GM12878 (cell line): Measurements from ENCODE around the gene RPS2. TPM values are rescaled to one million over a fixed set of nuclear protein-coding genes. Genes with fewer than 3 reads are reported as not detected.

Experiments
- ATF7 ChIP-seq: fragments of 450-650 bp; IDR thresholded peaks from 2 replicates; pipeline ENCODE4 v1.6.1; 2016; ENCODE audit warnings: low read depth, mild to moderate bottlenecking
- BACH1 ChIP-seq: fragments of 450-650 bp; IDR thresholded peaks from 2 replicates; pipeline ENCODE4 v1.6.1; 2017; ENCODE audit warnings: mild to moderate bottlenecking, borderline replicate concordance
- BCL3 ChIP-seq: IDR thresholded peaks from 2 replicates; pipeline ENCODE4 v1.6.1; 2011; ENCODE audit warnings: borderline replicate concordance, low read depth, mild to moderate bottlenecking, moderate library complexity, low read length; ENCODE audit not compliant: insufficient read depth, poor library complexity, severe bottlenecking
- EGR1 ChIP-seq, 2 experiments: IDR thresholded peaks; 1 replicate in 1 of 2; 2 replicates in 1 of 2; pipeline ENCODE4 v1.6.1; 2011 to 2012; ENCODE audit warnings: low read depth in 2 of 2, low read length in 2 of 2, borderline replicate concordance in 1 of 2, mild to moderate bottlenecking in 1 of 2, moderate library complexity in 1 of 2
- EP300 ChIP-seq, 2 experiments: fragments of 150-350 bp in 1 of 2; IDR thresholded peaks; 2 replicates each; pipeline ENCODE4 v1.6.1; 2011 to 2012; ENCODE audit warnings: low read depth in 2 of 2, low read length in 2 of 2, borderline replicate concordance in 1 of 2, improper control_type of control experiment in 1 of 2, inconsistent platforms in 1 of 2; ENCODE audit not compliant: control insufficient read depth in 1 of 2
- GATAD2B ChIP-seq: fragments of 450-650 bp; conservative IDR thresholded peaks from 2 replicates; pipeline ENCODE4 v1.6.1; 2017; ENCODE audit warnings: low read depth, mild to moderate bottlenecking, moderate library complexity
- IRF4 ChIP-seq: IDR thresholded peaks from 2 replicates; pipeline ENCODE4 v1.6.1; 2011; ENCODE audit warnings: low read depth, low read length
- LARP7 ChIP-seq: fragments of 450-650 bp; IDR thresholded peaks from 2 replicates; pipeline ENCODE4 v1.6.1; 2017; ENCODE audit warnings: mild to moderate bottlenecking
- MLLT1 ChIP-seq: fragments of 450-650 bp; IDR thresholded peaks from 2 replicates; pipeline ENCODE4 v1.6.1; 2016; ENCODE audit warnings: mild to moderate bottlenecking
- MXI1 ChIP-seq: fragments of 150-350 bp; IDR thresholded peaks from 2 replicates; pipeline ENCODE4 v1.6.1; 2011; ENCODE audit warnings: low read depth, mild to moderate bottlenecking, inconsistent platforms, low read length, improper control_type of control experiment
- NFYB ChIP-seq: IDR thresholded peaks from 2 replicates; pipeline ENCODE4 v1.6.1; 2011; ENCODE audit warnings: low read depth, mild to moderate bottlenecking, low read length, improper control_type of control experiment, moderate library complexity; ENCODE audit not compliant: insufficient read depth
- NKRF ChIP-seq: fragments of 450-650 bp; conservative IDR thresholded peaks from 2 replicates; pipeline ENCODE4 v1.6.1; 2017; ENCODE audit warnings: mild to moderate bottlenecking, moderate library complexity
- NR2F1 ChIP-seq: fragments of 450-650 bp; conservative IDR thresholded peaks from 2 replicates; pipeline ENCODE4 v1.6.1; 2017; ENCODE audit warnings: mild to moderate bottlenecking
- POLR2A ChIP-seq: IDR thresholded peaks from 2 replicates; pipeline ENCODE4 v1.6.1; 2011; ENCODE audit warnings: low read depth, mild to moderate bottlenecking, low read length
- POLR2AphosphoS5 ChIP-seq: IDR thresholded peaks from 2 replicates; pipeline ENCODE4 v1.6.1; 2011; ENCODE audit warnings: mild to moderate bottlenecking, low read length, inconsistent platforms
- RB1 ChIP-seq: fragments of 450-650 bp; formaldehyde crosslinking; IDR thresholded peaks from 2 replicates; pipeline ENCODE4 v1.6.1; 2017; ENCODE audit warnings: mild to moderate bottlenecking, borderline replicate concordance
- SP1 ChIP-seq: IDR thresholded peaks from one replicate; pipeline ENCODE4 v1.6.1; 2011; ENCODE audit warnings: low read depth, low read length
- SREBF1 ChIP-seq: IDR thresholded peaks from 2 replicates; pipeline ENCODE4 v1.6.1; 2012; ENCODE audit warnings: mild to moderate bottlenecking, low read length
- YY1 ChIP-seq: IDR thresholded peaks from 2 replicates; pipeline ENCODE4 v1.6.1; 2011; ENCODE audit warnings: low read depth, mild to moderate bottlenecking, low read length
- ZNF207 ChIP-seq: fragments of 450-650 bp; IDR thresholded peaks from 2 replicates; pipeline ENCODE4 v1.6.1; 2014; ENCODE audit warnings: antibody characterized with exemption, mild to moderate bottlenecking, borderline replicate concordance
- ZNF622 ChIP-seq: fragments of 450-650 bp; IDR thresholded peaks from 2 replicates; pipeline ENCODE4 v1.6.1; 2017; ENCODE audit warnings: mild to moderate bottlenecking, inconsistent platforms
- polyA plus RNA-seq, 11 experiments: library from polyadenylated mRNA; depleted of rRNA in 4 of 11; unstranded in 6 of 11; stranded (reverse) in 5 of 11; fragments of >200 nt; fragmentation: Nextera tagmentation in 4 of 11; fragmentation: Illumina TruSeq in 1 of 11; extraction: Ambion mirVana in 4 of 11; extraction: Trizol in 1 of 11; gene quantifications; 1 replicate in 1 of 11; 2 replicates in 10 of 11; pipeline versions ENCODE4 v1.2.1 to v1.2.3, GENCODE V29; 2011 to 2016; ENCODE audit warnings: inconsistent platforms in 2 of 11, missing spikeins in 2 of 11, low read depth in 1 of 11
- total RNA-seq, 4 experiments: library from RNA; depleted of rRNA in 3 of 4; stranded (reverse); fragments of >200 nt in 3 of 4; fragmentation: Illumina TruSeq in 1 of 4; extraction: Trizol in 1 of 4; gene quantifications; 2 replicates each; pipeline versions ENCODE4 v1.2.1 to v1.2.3, GENCODE V29; 2013 to 2021
- TF ChIP-seq, protein P1 (sequence below): IDR thresholded peaks from 2 replicates; pipeline ENCODE4 v1.6.1; 2012; ENCODE audit warnings: low read depth, low read length, improper control_type of control experiment

Gene RPS2
- total and polyA plus RNA-seq, 10 of the 15 experiments (the other 5 are each of a cell fraction or from before 2014, with no cell fraction given): 1,295 to 7,121 (median 3,933) TPM

GRCh38 chr16:1991948-1992703, 27.5 kb upstream of the RPS2 start (continued):
- no peak for TF ChIP-seq MLLT1
- no peak for TF ChIP-seq ATF7
- TF ChIP-seq YY1: 0 out of 2 replicates have a peak, but pooled peaks have one; percentile 6
- peak; percentile 73 for TF ChIP-seq GATAD2B
- peak; percentile 7 for TF ChIP-seq SP1
- TF ChIP-seq BACH1: peak; percentile 57
- no peak for TF ChIP-seq EP300 (IDR thresholded peaks at IDR 0.05; ENCODE audit: borderline replicate concordance in 1 of 2, control insufficient read depth in 1 of 2, low read depth in 2 of 2, low read length in 2 of 2)
- TF ChIP-seq SREBF1: no peak
- peak; percentile 13; the same call in 1 of the 2 replicates for TF ChIP-seq NKRF
- peak; percentile 56; the same call in 1 of the 2 replicates for TF ChIP-seq LARP7
- no peak for TF ChIP-seq ZNF622
- TF ChIP-seq EGR1 (IDR thresholded peaks at IDR 0.05; ENCODE audit: borderline replicate concordance in 1 of 2, low read depth in 2 of 2, low read length in 2 of 2): peak in 1 of 2 experiments; percentile 42; a peak in 2 of 3 replicates
- peak; percentile 17 for TF ChIP-seq NR2F1
- TF ChIP-seq, protein P1, sequence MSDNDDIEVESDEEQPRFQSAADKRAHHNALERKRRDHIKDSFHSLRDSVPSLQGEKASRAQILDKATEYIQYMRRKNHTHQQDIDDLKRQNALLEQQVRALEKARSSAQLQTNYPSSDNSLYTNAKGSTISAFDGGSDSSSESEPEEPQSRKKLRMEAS: peak; percentile 75
- no peak for TF ChIP-seq IRF4
- TF ChIP-seq POLR2AphosphoS5: peak; percentile 18; the same call in 1 of the 2 replicates
- peak; percentile 10 for TF ChIP-seq BCL3
- peak; percentile 84 for TF ChIP-seq POLR2A
- TF ChIP-seq MXI1: no peak
- 0 out of 2 replicates have a peak, but pooled peaks have one; percentile 32 for TF ChIP-seq NFYB
- TF ChIP-seq RB1: peak; percentile 11; the same call in 1 of the 2 replicates
- 0 out of 2 replicates have a peak, but pooled peaks have one; percentile 54 for TF ChIP-seq ZNF207
